ENCODE results near the gene NTN1. TPM values are rescaled to one million over a fixed set of nuclear protein-coding genes. Genes with fewer than 3 reads are reported as not detected.

Gene NTN1
- total RNA-seq, 1 experiment from 2014 or later, result 17.7 TPM

DNA sequence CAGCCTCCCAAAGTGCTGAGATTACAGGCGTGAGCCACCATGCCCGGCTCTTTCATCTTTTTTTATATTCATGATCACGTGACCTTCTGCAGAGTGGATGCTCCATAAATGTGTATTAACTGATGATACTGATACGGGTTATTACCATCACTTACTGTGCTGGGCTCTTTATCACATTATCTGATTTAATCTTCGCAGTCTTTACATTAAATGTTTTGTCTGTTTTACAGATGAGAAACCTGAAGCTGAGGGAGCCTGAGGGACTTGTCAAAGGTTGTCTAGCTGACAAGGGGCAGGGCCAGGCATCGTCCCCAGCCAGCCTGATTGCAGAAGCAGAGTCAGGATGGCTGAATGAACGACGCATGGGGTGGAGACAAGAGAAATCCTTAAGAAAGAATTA lies 104.4 kb downstream of the NTN1 start:
- no TSS peak for BruUV-seq (replicated peaks)
- H3K27me3 ChIP-seq (ENCODE audit: insufficient read depth, low read depth), result no peaks in the 10 kb centered on the region
- no peaks in the 10 kb centered on the region for H4K20me1 ChIP-seq (ENCODE audit: insufficient read depth)
- CTCF ChIA-PET, result no interaction called here
- H3K4me3 ChIP-seq, result no peak overlapping the region
- no peaks in the 10 kb centered on the region for H3K4me1 ChIP-seq (replicated peaks; ENCODE audit: insufficient read depth)
- intact Hi-C loops (cut with micrococcal nuclease; ENCODE audit: unreplicated experiment), result no loop called here
- H3F3A ChIP-seq (ENCODE audit: insufficient read depth, low read depth), result no peaks in the 10 kb centered on the region
- no peak for TF ChIP-seq EZH2 (IDR thresholded peaks at IDR 0.05; ENCODE audit: low read depth)
- TF ChIP-seq CTCF (conservative IDR thresholded peaks at IDR 0.05), result no peak
- no peak overlapping the region for H3K4me2 ChIP-seq
- H3K27ac ChIP-seq, result no peak overlapping the region
- H3K79me2 ChIP-seq (ENCODE audit: low read depth), result no peaks in the 10 kb centered on the region
- DNase-seq, result no peak
- H2AFZ ChIP-seq, result no peak overlapping the region
- no peaks in the 10 kb centered on the region for H3K36me3 ChIP-seq (ENCODE audit: low read depth)
- H3K9me2 ChIP-seq (ENCODE audit: insufficient read depth), result no peaks in the 10 kb centered on the region
- no peaks in the 10 kb centered on the region for H3K9me3 ChIP-seq (ENCODE audit: insufficient read depth, low read depth)
- POLR2A ChIA-PET (ENCODE audit: unreplicated experiment), result no interaction called here

DNA sequence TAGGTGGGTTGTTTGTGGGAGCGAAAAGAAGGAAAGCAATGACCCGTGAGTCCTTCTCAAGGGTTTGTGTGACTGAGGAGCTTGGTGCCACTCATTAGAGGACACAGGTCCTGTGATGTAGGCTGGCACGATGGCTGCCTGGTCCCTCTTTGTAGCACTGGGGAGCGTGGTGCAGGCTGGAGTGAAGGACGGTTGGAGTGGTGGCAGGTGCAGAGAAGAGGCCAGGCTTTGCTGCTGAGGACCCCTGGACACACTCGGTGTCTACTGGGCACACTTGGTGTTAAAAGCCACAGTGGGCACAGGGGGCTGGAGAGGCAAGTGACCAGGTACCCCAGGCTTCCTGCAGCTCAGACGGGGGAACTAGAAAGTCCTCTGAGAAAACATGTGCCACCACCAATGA lies 106.0 kb downstream of the NTN1 start:
- Histone ChIP-seq H3F3A (ENCODE audit: insufficient read depth, low read depth) (no peaks in the 10 kb centered on the region), H3K4me3 (no peak overlapping the region), H4K20me1 (ENCODE audit: insufficient read depth) (no peaks in the 10 kb centered on the region), H3K9me2 (ENCODE audit: insufficient read depth) (no peaks in the 10 kb centered on the region), H3K4me1 (replicated peaks; ENCODE audit: insufficient read depth) (no peaks in the 10 kb centered on the region), H2AFZ (no peak overlapping the region), H3K36me3 (ENCODE audit: low read depth) (no peaks in the 10 kb centered on the region), H3K9me3 (ENCODE audit: insufficient read depth, low read depth) (no peaks in the 10 kb centered on the region), H3K4me2 (no peak overlapping the region), H3K27me3 (ENCODE audit: insufficient read depth, low read depth) (no peaks in the 10 kb centered on the region), H3K27ac (no peak overlapping the region), H3K79me2 (ENCODE audit: low read depth) (no peaks in the 10 kb centered on the region)
- TF ChIP-seq EZH2 (IDR thresholded peaks at IDR 0.05; ENCODE audit: low read depth) (no peak), CTCF (conservative IDR thresholded peaks at IDR 0.05) (no peak)
- CTCF ChIA-PET, result no interaction called here
- BruUV-seq (replicated peaks), result no TSS peak
- no peak for DNase-seq
- intact Hi-C loops (cut with micrococcal nuclease; ENCODE audit: unreplicated experiment), result no loop called here
- POLR2A ChIA-PET (ENCODE audit: unreplicated experiment), result no interaction called here

- Histone ChIP-seq H3K27ac (no peak overlapping the region), H4K20me1 (ENCODE audit: insufficient read depth) (no peaks in the 10 kb centered on the region), H3K79me2 (ENCODE audit: low read depth) (no peaks in the 10 kb centered on the region), H3F3A (ENCODE audit: insufficient read depth, low read depth) (no peaks in the 10 kb centered on the region), H3K9me2 (ENCODE audit: insufficient read depth) (no peaks in the 10 kb centered on the region), H3K27me3 (ENCODE audit: insufficient read depth, low read depth) (no peaks in the 10 kb centered on the region), H3K4me1 (replicated peaks; ENCODE audit: insufficient read depth) (no peaks in the 10 kb centered on the region), H3K4me2 (no peak overlapping the region), H3K9me3 (ENCODE audit: insufficient read depth, low read depth) (no peaks in the 10 kb centered on the region), H3K36me3 (ENCODE audit: low read depth) (no peaks in the 10 kb centered on the region), H2AFZ (no peak overlapping the region), H3K4me3 (no peak overlapping the region)
- no TSS peak for BruUV-seq (replicated peaks)
- ChIA-PET CTCF (no interaction called here), POLR2A (ENCODE audit: unreplicated experiment) (no interaction called here)
- DNase-seq, result no peak
- intact Hi-C loops (cut with micrococcal nuclease; ENCODE audit: unreplicated experiment), result no loop called here
- TF ChIP-seq EZH2 (IDR thresholded peaks at IDR 0.05; ENCODE audit: low read depth), result no peak
- no peak for TF ChIP-seq CTCF (conservative IDR thresholded peaks at IDR 0.05)
Measured at GRCh38 chr17:9131371-9131770, 110.1 kb downstream of the NTN1 start.

Measured in PC-9 (cell line).